ENCODE results near the gene FLNB. TPM values are rescaled to one million over a fixed set of nuclear protein-coding genes. Genes with fewer than 3 reads are reported as not detected.
A peak's percentile ranks its signal among the peaks of the same experiment; 100 is the strongest.

The FLNB gene
- total RNA-seq, 4 donors from 2014 or later: 61.9 to 114 (median 89.9) TPM

DNA sequence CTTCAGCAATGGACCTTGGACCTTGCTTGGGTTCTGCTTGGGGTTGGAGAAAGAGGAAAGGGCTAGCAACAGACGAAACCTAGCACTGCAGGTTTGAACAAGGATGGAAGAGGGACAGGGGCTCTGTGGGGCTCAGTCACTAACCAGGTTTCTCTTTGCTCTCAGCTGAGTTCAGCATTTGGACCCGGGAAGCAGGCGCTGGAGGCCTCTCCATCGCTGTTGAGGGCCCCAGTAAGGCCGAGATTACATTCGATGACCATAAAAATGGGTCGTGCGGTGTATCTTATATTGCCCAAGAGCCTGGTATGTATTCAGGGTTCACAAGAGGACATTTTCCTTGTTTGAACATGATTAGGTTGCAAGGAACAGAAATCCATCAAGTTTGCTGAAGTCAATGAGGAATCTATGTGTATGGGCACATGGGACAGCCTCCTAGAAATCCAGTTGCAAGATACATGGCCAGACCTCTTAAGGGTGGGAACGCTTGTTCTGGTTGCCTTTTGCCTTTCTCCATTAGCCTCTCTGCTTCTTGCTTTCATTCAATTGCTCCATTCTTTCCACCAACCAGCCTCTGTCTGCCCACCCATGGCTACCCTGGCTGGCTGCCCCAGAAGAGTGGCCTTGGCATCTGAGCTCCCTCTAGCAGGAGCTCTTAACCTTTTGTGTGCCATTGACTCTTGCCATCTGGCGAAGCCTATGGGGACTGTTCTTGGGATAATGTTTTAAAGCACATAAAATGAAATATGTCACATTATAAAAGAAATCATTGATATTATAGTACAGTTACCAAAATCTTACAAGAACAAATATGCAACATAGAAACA is 146.6 kb downstream of the FLNB start:
- 94% methylated on average over 10 of the region's 10 CpGs for WGBS
- no peak for DNase-seq (ENCODE audit: extremely low spot score)
- Histone ChIP-seq H3K36me3 (peaks cover 21 to 97% (median 82%) of the 10 kb centered on the region in 4 donors), H3K4me1 (peaks cover 0 to 51% (median 32%) of the 10 kb centered on the region in 4 donors), H3K9me3 (no peaks in the 10 kb centered on the region), H3K4me3 (no peak overlapping the region), H3K27ac (replicated peaks in 1 of 4) (peak overlapping the region in 1 of 4 donors; percentile 26), H3K27me3 (no peaks in the 10 kb centered on the region)
- TF ChIP-seq POLR2A (IDR thresholded peaks at IDR 0.05; ENCODE audit: low read depth) (no peak), POLR2AphosphoS5 (IDR thresholded peaks at IDR 0.05) (no peak), EP300 (IDR thresholded peaks at IDR 0.05) (no peak)
- TF ChIP-seq, protein P1, sequence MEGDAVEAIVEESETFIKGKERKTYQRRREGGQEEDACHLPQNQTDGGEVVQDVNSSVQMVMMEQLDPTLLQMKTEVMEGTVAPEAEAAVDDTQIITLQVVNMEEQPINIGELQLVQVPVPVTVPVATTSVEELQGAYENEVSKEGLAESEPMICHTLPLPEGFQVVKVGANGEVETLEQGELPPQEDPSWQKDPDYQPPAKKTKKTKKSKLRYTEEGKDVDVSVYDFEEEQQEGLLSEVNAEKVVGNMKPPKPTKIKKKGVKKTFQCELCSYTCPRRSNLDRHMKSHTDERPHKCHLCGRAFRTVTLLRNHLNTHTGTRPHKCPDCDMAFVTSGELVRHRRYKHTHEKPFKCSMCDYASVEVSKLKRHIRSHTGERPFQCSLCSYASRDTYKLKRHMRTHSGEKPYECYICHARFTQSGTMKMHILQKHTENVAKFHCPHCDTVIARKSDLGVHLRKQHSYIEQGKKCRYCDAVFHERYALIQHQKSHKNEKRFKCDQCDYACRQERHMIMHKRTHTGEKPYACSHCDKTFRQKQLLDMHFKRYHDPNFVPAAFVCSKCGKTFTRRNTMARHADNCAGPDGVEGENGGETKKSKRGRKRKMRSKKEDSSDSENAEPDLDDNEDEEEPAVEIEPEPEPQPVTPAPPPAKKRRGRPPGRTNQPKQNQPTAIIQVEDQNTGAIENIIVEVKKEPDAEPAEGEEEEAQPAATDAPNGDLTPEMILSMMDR (IDR thresholded peaks at IDR 0.05): no peak
- intact Hi-C loops (cut with DNase I): no loop called here

DNA sequence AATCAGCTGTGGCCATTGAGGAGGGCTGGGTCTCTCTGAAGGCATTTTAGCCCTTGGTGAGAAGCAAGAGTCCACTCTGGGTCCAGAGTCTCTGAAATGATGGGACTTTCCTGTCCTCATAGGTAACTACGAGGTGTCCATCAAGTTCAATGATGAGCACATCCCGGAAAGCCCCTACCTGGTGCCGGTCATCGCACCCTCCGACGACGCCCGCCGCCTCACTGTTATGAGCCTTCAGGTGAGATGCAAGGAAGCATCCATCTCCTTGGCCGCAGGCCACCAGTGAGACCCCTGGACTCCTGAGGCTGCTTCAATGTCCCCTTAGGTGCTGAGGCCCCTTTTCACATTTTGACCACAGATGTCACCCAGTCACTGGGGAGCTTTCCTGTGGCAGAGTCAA is 147.6 kb downstream of the FLNB start:
- TF ChIP-seq POLR2AphosphoS5 (IDR thresholded peaks at IDR 0.05): no peak
- TF ChIP-seq, protein P1 (IDR thresholded peaks at IDR 0.05): no peak
- no peak for TF ChIP-seq POLR2A (IDR thresholded peaks at IDR 0.05; ENCODE audit: low read depth)
- TF ChIP-seq EP300 (IDR thresholded peaks at IDR 0.05): no peak
- H3K4me1 ChIP-seq: peaks cover 0 to 46% (median 24%) of the 10 kb centered on the region in 4 donors
- 100% methylated on average over 10 of the region's 10 CpGs for WGBS
- DNase-seq (ENCODE audit: extremely low spot score): no peak
- peaks cover 16 to 97% (median 75%) of the 10 kb centered on the region in 4 donors for H3K36me3 ChIP-seq
- H3K27me3 ChIP-seq: no peaks in the 10 kb centered on the region
- intact Hi-C loops (cut with DNase I): no loop called here
- H3K4me3 ChIP-seq: no peak overlapping the region
- peak overlapping the region in 2 of 4 donors; percentile 64 to 80 for H3K27ac ChIP-seq (replicated peaks in 1 of 4)
- no peaks in the 10 kb centered on the region for H3K9me3 ChIP-seq

DNA sequence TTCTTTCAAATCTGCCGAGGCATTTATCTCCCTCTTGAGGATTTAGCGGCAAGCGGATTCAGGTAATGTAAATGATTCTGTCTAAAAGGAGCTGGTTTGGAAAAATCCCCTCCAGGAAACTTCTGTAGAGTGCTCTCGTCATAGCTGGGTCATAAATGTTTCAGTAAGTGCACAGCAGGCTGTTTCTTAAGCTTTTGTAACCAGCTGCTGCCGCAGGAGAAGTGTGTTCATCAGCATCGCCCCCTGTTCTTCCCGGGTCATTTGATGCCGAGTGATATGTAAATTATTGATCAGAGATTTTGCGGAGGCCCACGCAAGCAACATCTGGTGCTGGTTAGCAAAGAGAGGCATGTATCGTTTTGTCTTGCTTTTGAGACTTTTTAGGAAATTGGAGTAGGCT is 149.5 kb downstream of the FLNB start:
- intact Hi-C loops (cut with DNase I): no loop called here
- no peak for TF ChIP-seq POLR2A (IDR thresholded peaks at IDR 0.05; ENCODE audit: low read depth)
- TF ChIP-seq, protein P1 (IDR thresholded peaks at IDR 0.05): no peak
- TF ChIP-seq EP300 (IDR thresholded peaks at IDR 0.05): no peak
- no peak for TF ChIP-seq POLR2AphosphoS5 (IDR thresholded peaks at IDR 0.05)
- no peak overlapping the region for H3K4me3 ChIP-seq
- peak overlapping the region in 3 of 4 donors; percentile 11 to 80 (median 64) for H3K27ac ChIP-seq (replicated peaks in 1 of 4)
- peaks cover 16 to 84% (median 64%) of the 10 kb centered on the region in 4 donors for H3K36me3 ChIP-seq
- H3K27me3 ChIP-seq: no peaks in the 10 kb centered on the region
- DNase-seq (ENCODE audit: extremely low spot score): no peak
- H3K4me1 ChIP-seq: peaks cover 7 to 51% (median 25%) of the 10 kb centered on the region in 4 donors
- H3K9me3 ChIP-seq: no peaks in the 10 kb centered on the region
- 77% methylated on average over 11 of the region's 11 CpGs for WGBS

DNA sequence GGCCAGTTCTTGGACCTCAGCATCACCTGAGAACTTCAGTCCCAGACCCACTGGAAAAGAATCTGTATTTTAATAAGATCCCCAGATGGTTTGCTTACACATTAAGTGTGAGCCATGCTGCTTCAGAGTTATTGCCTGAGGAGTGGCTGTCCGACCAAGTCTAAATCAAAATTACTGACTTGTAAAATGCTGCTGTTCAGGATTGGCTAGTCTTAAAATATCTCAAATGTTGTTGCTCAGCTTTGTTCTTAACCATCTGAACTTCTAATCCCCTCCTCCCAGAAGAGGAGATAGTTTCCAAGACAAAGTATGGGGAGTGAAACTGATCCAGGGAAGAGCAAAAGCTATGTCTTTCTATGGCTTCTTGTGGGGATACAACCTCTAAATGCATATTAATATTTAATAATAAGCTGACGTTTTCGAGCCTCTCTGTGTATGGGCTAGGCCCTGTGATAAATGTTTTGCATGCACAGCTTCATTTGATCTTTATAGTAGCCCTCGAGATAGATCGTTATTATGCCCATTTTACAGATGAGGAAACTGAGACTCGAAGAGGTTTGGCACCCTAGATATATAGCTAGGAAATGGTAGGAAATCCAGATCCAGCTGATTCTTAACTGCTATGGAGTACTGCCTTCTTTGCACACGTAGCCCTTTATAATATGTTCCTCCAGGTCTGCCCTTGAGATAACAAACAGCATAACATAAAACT is 150.4 kb downstream of the FLNB start:
- no peak for DNase-seq (ENCODE audit: extremely low spot score)
- no peaks in the 10 kb centered on the region for H3K27me3 ChIP-seq
- intact Hi-C loops (cut with DNase I): no loop called here
- TF ChIP-seq EP300 (IDR thresholded peaks at IDR 0.05) (no peak), POLR2AphosphoS5 (IDR thresholded peaks at IDR 0.05) (no peak), POLR2A (IDR thresholded peaks at IDR 0.05; ENCODE audit: low read depth) (no peak)
- TF ChIP-seq, protein P1 (IDR thresholded peaks at IDR 0.05): no peak
- H3K4me3 ChIP-seq: no peak overlapping the region
- H3K27ac ChIP-seq (replicated peaks in 1 of 4): peak overlapping the region in 2 of 4 donors; percentile 64 to 80
- 85% methylated on average over 6 of the region's 7 CpGs for WGBS
- peaks cover 10 to 60% (median 33%) of the 10 kb centered on the region in 4 donors for H3K4me1 ChIP-seq
- no peaks in the 10 kb centered on the region for H3K9me3 ChIP-seq
- peaks cover 8 to 84% (median 58%) of the 10 kb centered on the region in 4 donors for H3K36me3 ChIP-seq

Data from esophagus muscularis mucosa (tissue), 4 donors.